Caco-2 (cell line): ENCODE results near the gene POU4F1. TPM values are rescaled to one million over a fixed set of nuclear protein-coding genes. Genes with fewer than 3 reads are reported as not detected.

Source experiments
- BruUV-seq: library from RNA; stranded (reverse); fragments of 400-500 nt; replicated peaks from 2 replicates; lab custom pipeline; 2021; lab: Mats Ljungman, UMichigan
- CTCF ChIA-PET: fragments of 300-600 bp; sonication (Branson Sonifier 250); formaldehyde crosslinking; loops from one replicate; lab custom pipeline; 2022; ENCODE audit warnings: antibody characterized with exemption; lab: Charles Lee
- POLR2A ChIA-PET: fragments of 300-600 bp; sonication (Branson Sonifier 250); formaldehyde crosslinking; loops from one replicate; lab custom pipeline; 2022; ENCODE audit warnings: antibody characterized with exemption; lab: Charles Lee
- DNase-seq, 2 experiments: peaks; one replicate each; pipeline versions ENCODE4 v3.0.0 to v3.0.0-alpha.2; 2020 to 2022
- H3K27me3 ChIP-seq: replicated peaks from 2 replicates; pipeline ENCODE4 v1.6.0; 2011; ENCODE audit warnings: low read length; ENCODE audit not compliant: control insufficient read depth, insufficient read depth
- H3K36me3 ChIP-seq: 2 replicates; pipeline ENCODE4 v1.5.1; 2011; ENCODE audit warnings: low read length; ENCODE audit not compliant: control insufficient read depth, insufficient read depth
- H3K4me1 ChIP-seq: fragments of 250-450 bp; sonication (Bioruptor Pico); 2 replicates; pipeline ENCODE4 v1.5.1; 2020; ENCODE audit warnings: mild to moderate bottlenecking
- H3K4me3 ChIP-seq: 2 replicates; pipeline ENCODE4 v1.5.1; 2011; ENCODE audit warnings: low read depth, mild to moderate bottlenecking, control low read depth, low read length
- H3K9me3 ChIP-seq: fragments of 250-450 bp; sonication (Bioruptor Pico); 2 replicates; pipeline ENCODE4 v1.5.1; 2020; ENCODE audit warnings: mild to moderate bottlenecking, moderate library complexity
- H3K27ac Mint-ChIP-seq: one replicate; pipeline ENCODE4 v1.8.0; 2022; ENCODE audit warnings: mixed read lengths; ENCODE audit not compliant: unreplicated experiment
- H3K27me3 Mint-ChIP-seq: one replicate; pipeline ENCODE4 v1.8.0; 2022; ENCODE audit warnings: mixed read lengths; ENCODE audit not compliant: insufficient read depth, unreplicated experiment
- H3K36me3 Mint-ChIP-seq: one replicate; pipeline ENCODE4 v1.8.0; 2022; ENCODE audit warnings: mild to moderate bottlenecking, mixed read lengths; ENCODE audit not compliant: insufficient read depth, unreplicated experiment
- H3K4me1 Mint-ChIP-seq: one replicate; pipeline ENCODE4 v1.8.0; 2022; ENCODE audit warnings: low read depth, mixed read lengths; ENCODE audit not compliant: unreplicated experiment
- H3K4me3 Mint-ChIP-seq: one replicate; pipeline ENCODE4 v1.8.0; 2022; ENCODE audit warnings: mild to moderate bottlenecking, moderate library complexity, mixed read lengths; ENCODE audit not compliant: unreplicated experiment
- H3K9me3 Mint-ChIP-seq: one replicate; pipeline ENCODE4 v1.8.0; 2022; ENCODE audit warnings: mixed read lengths; ENCODE audit not compliant: unreplicated experiment
- CTCF ChIP-seq, 2 experiments: fragments of 200-600 bp in 1 of 2; IDR thresholded peaks; 1 replicate in 1 of 2; 2 replicates in 1 of 2; pipeline versions ENCODE4 v1.5.1 to v1.8.0; 2011 to 2022; ENCODE audit warnings: antibody characterized with exemption in 1 of 2, control low read depth in 1 of 2, inconsistent platforms in 1 of 2, low read depth in 1 of 2, low read length in 1 of 2, mild to moderate bottlenecking in 1 of 2, moderate library complexity in 1 of 2; ENCODE audit not compliant: insufficient read depth in 1 of 2, severe bottlenecking in 1 of 2, unreplicated experiment in 1 of 2
- intact Hi-C: fragments of 100-400 bp; cut with micrococcal nuclease; formaldehyde crosslinking; loops from one replicate; pipeline ENCODE4 v1.10.0; 2022; ENCODE audit not compliant: unreplicated experiment
- total RNA-seq: library from RNA; stranded (reverse); gene quantifications from 2 replicates; pipeline ENCODE4 v1.2.3, GENCODE V29; 2022

Gene POU4F1
- total RNA-seq, 1 experiment from 2014 or later, result 8.1 TPM

DNA sequence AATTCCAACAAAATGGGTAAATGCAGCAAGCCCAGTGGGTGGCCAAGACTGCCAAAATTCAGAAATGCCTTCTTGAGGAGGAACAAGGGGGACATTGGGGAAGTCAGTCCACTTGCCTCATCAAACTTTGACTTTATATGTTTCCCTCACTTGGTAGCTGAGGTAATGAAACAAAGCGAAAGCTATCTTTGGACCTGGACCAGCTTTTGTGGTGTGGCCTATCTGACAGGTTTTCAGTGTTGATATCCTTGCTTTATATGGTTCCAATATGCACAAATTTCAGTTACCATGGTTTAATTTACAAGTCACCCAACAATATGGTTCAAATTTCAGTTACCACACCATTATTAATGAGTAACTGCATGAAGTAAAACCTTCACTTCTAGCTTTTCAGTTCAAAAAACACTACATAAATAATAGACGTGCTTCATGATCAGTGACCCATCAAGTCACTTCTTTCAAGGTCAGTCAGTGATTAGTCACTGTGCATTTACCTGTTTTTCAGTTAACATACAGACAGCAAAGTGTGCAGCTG, 17.7 kb upstream of the POU4F1 start:
- no TSS peak for BruUV-seq
- ChIA-PET CTCF (no interaction called here), POLR2A (no interaction called here)

GRCh38 chr13:78618411-78618810, 15.1 kb upstream of the POU4F1 start:
- no peak for DNase-seq

More for the DNA sequence above, 17.7 kb upstream of the POU4F1 start:
- no peaks in the 10 kb centered on the region for H3K9me3 Mint-ChIP-seq
- H3K4me3 Mint-ChIP-seq, result no peak overlapping the region
- H3K27me3 Mint-ChIP-seq, result no peaks in the 10 kb centered on the region
- DNase-seq, result no peak
- intact Hi-C loops, result no loop called here
- H3K4me1 Mint-ChIP-seq, result peaks cover 15% of the 10 kb centered on the region
- Histone ChIP-seq H3K4me3 (no peak overlapping the region), H3K36me3 (peaks cover 3% of the 10 kb centered on the region), H3K4me1 (no peaks in the 10 kb centered on the region; the same call in 1 of the 2 replicates), H3K9me3 (no peaks in the 10 kb centered on the region), H3K27me3 (no peaks in the 10 kb centered on the region)
- no peak overlapping the region for H3K27ac Mint-ChIP-seq
- TF ChIP-seq CTCF (IDR thresholded peaks at IDR 0.05; ENCODE audit: insufficient read depth in 1 of 2, low read depth in 1 of 2, low read length in 1 of 2, severe bottlenecking in 1 of 2, unreplicated experiment in 1 of 2), result no peak
- H3K36me3 Mint-ChIP-seq, result peaks cover 27% of the 10 kb centered on the region

DNA sequence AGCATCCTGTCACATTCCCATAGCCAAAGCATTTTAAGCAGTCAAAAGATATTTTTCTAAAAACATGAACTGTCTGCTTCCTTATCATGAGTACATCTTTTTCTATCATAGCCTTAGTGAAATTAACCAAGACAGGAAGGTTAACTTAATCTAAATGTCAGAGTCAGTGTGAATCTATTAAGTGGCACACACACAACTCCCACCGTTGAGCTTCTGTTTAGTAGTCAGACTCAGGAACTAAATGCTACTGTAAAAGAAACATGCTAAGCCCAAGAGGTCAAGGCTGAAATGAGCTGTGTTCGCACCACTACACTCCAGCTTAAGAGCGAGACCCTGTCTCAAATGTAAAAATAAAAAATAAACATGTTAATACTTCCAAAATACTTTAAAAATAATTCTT, 7.7 kb upstream of the POU4F1 start:
- ChIA-PET POLR2A (no interaction called here), CTCF (no interaction called here)
- H3K4me1 Mint-ChIP-seq, result no peaks in the 10 kb centered on the region
- no peak for TF ChIP-seq CTCF (IDR thresholded peaks at IDR 0.05; ENCODE audit: insufficient read depth in 1 of 2, low read depth in 1 of 2, low read length in 1 of 2, severe bottlenecking in 1 of 2, unreplicated experiment in 1 of 2)
- H3K36me3 ChIP-seq, result peaks cover 1% of the 10 kb centered on the region; the same call in 1 of the 2 replicates
- H3K27me3 Mint-ChIP-seq, result no peaks in the 10 kb centered on the region
- no peaks in the 10 kb centered on the region for H3K27me3 ChIP-seq
- no peaks in the 10 kb centered on the region for H3K4me1 ChIP-seq
- intact Hi-C loops, result no loop called here
- peaks cover 18% of the 10 kb centered on the region for H3K36me3 Mint-ChIP-seq
- no TSS peak for BruUV-seq
- H3K4me3 ChIP-seq, result no peak overlapping the region
- no peaks in the 10 kb centered on the region for H3K9me3 Mint-ChIP-seq
- H3K9me3 ChIP-seq, result no peaks in the 10 kb centered on the region
- H3K27ac Mint-ChIP-seq, result no peak overlapping the region
- H3K4me3 Mint-ChIP-seq, result no peak overlapping the region
- DNase-seq, result no peak

More at GRCh38 chr13:78618411-78618810, 15.1 kb upstream of the POU4F1 start:
- H3K9me3 Mint-ChIP-seq, result no peaks in the 10 kb centered on the region
- Histone ChIP-seq H3K4me3 (no peak overlapping the region), H3K4me1 (no peaks in the 10 kb centered on the region; the same call in 1 of the 2 replicates), H3K27me3 (no peaks in the 10 kb centered on the region), H3K9me3 (no peaks in the 10 kb centered on the region), H3K36me3 (peaks cover 3% of the 10 kb centered on the region)
- peaks cover 44% of the 10 kb centered on the region for H3K36me3 Mint-ChIP-seq
- intact Hi-C loops, result no loop called here
- no peak overlapping the region for H3K4me3 Mint-ChIP-seq
- H3K27ac Mint-ChIP-seq, result peak overlapping the region; percentile 37
- BruUV-seq, result no TSS peak
- peaks cover 6% of the 10 kb centered on the region for H3K4me1 Mint-ChIP-seq
- no peak for TF ChIP-seq CTCF (IDR thresholded peaks at IDR 0.05; ENCODE audit: insufficient read depth in 1 of 2, low read depth in 1 of 2, low read length in 1 of 2, severe bottlenecking in 1 of 2, unreplicated experiment in 1 of 2)
- no peaks in the 10 kb centered on the region for H3K27me3 Mint-ChIP-seq
- CTCF ChIA-PET, result no interaction called here
- POLR2A ChIA-PET, result no interaction called here
